MM.1S (cell line): ENCODE data around the gene PDE4B.

Source experiments
- DNase-seq: peaks from one replicate; pipeline ENCODE4 v3.0.0-alpha.2; 2015
- H2AFZ ChIP-seq: fragments of 300-600 bp; sonication (generic); 2 replicates; pipeline ENCODE4 v1.6.0; 2016; ENCODE audit warnings: antibody characterized with exemption, low read length
- H3F3A ChIP-seq: fragments of 300-600 bp; sonication (generic); 2 replicates; pipeline ENCODE4 v1.6.1; 2016; ENCODE audit warnings: mild to moderate bottlenecking, antibody characterized with exemption, low read length, moderate library complexity, mixed read lengths; ENCODE audit not compliant: insufficient read depth
- H3K27ac ChIP-seq: fragments of 300-600 bp; sonication (generic); 2 replicates; pipeline ENCODE4 v1.5.1; 2016; ENCODE audit warnings: mild to moderate bottlenecking, low read length
- H3K27me3 ChIP-seq: fragments of 300-600 bp; sonication (generic); replicated peaks from 2 replicates; pipeline ENCODE4 v1.6.0; 2016; ENCODE audit warnings: low read length; ENCODE audit not compliant: insufficient read depth
- H3K36me3 ChIP-seq: fragments of 300-600 bp; sonication (generic); replicated peaks from 2 replicates; pipeline ENCODE4 v1.6.1; 2016; ENCODE audit warnings: mild to moderate bottlenecking, low read length, mixed read lengths; ENCODE audit not compliant: insufficient read depth
- H3K4me1 ChIP-seq: fragments of 300-600 bp; sonication (generic); 2 replicates; pipeline ENCODE4 v1.6.1; 2016; ENCODE audit warnings: low read length, mixed read lengths
- H3K4me2 ChIP-seq: fragments of 300-600 bp; sonication (generic); 2 replicates; pipeline ENCODE4 v1.6.0; 2016; ENCODE audit warnings: low read depth, low read length
- H3K4me3 ChIP-seq: fragments of 300-600 bp; sonication (generic); 2 replicates; pipeline ENCODE4 v1.5.1; 2016; ENCODE audit warnings: low read length, mixed read lengths
- H3K79me2 ChIP-seq: fragments of 300-600 bp; sonication (generic); 2 replicates; pipeline ENCODE4 v1.6.1; 2016; ENCODE audit warnings: mixed run types, low read length, mixed read lengths
- H3K9ac ChIP-seq: fragments of 300-600 bp; sonication (generic); 2 replicates; pipeline ENCODE4 v1.6.1; 2016; ENCODE audit warnings: low read length, mixed read lengths
- H3K9me2 ChIP-seq: fragments of 300-600 bp; sonication (generic); replicated peaks from 2 replicates; pipeline ENCODE4 v1.6.1; 2016; ENCODE audit warnings: mild to moderate bottlenecking, low read length, mixed read lengths; ENCODE audit not compliant: insufficient read depth
- H3K9me3 ChIP-seq: fragments of 300-600 bp; sonication (generic); replicated peaks from 2 replicates; pipeline ENCODE4 v1.6.1; 2016; ENCODE audit warnings: mild to moderate bottlenecking, low read length, mixed read lengths; ENCODE audit not compliant: insufficient read depth
- H4K20me1 ChIP-seq: fragments of 300-600 bp; sonication (generic); 2 replicates; pipeline ENCODE4 v1.6.1; 2016; ENCODE audit warnings: mild to moderate bottlenecking, low read length, moderate library complexity, mixed read lengths; ENCODE audit not compliant: insufficient read depth
- CTCF ChIP-seq: fragments of 300-600 bp; sonication (generic); IDR thresholded peaks from 2 replicates; pipeline ENCODE4 v1.5.1; 2016; ENCODE audit warnings: antibody characterized with exemption, low read length, mixed read lengths
- EZH2 ChIP-seq: fragments of 300-600 bp; sonication (generic); optimal IDR thresholded peaks from 2 replicates; pipeline ENCODE3; 2017; ENCODE audit warnings: low read depth, mild to moderate bottlenecking, antibody characterized with exemption, low read length, mixed read lengths
- EZH2phosphoT487 ChIP-seq: fragments of 300-600 bp; sonication (generic); IDR thresholded peaks from 2 replicates; pipeline ENCODE4 v1.6.1; 2018; ENCODE audit warnings: antibody characterized with exemption, low read length

PDE4B gene

GRCh38 chr1:65983500-65983899 is 190.8 kb downstream of the PDE4B start:
- H3K4me1 ChIP-seq = no peaks in the 10 kb centered on the region
- H3K9me3 ChIP-seq = no peaks in the 10 kb centered on the region
- H3K4me2 ChIP-seq = no peak overlapping the region
- H3K9me2 ChIP-seq = no peaks in the 10 kb centered on the region
- no peak overlapping the region for H3K4me3 ChIP-seq
- no peaks in the 10 kb centered on the region for H3F3A ChIP-seq
- TF ChIP-seq EZH2phosphoT487 (no peak), EZH2 (no peak), CTCF (no peak)
- H3K27ac ChIP-seq = no peak overlapping the region
- no peak overlapping the region for H3K9ac ChIP-seq
- H4K20me1 ChIP-seq = no peaks in the 10 kb centered on the region
- H3K79me2 ChIP-seq = no peaks in the 10 kb centered on the region
- H3K27me3 ChIP-seq = no peaks in the 10 kb centered on the region
- H3K36me3 ChIP-seq = no peaks in the 10 kb centered on the region
- H2AFZ ChIP-seq = no peak overlapping the region
- DNase-seq = no peak

- TF ChIP-seq EZH2phosphoT487 (no peak), CTCF (no peak), EZH2 (no peak)
- Histone ChIP-seq H3K9me3 (no peaks in the 10 kb centered on the region), H3K9ac (no peak overlapping the region), H3K9me2 (no peaks in the 10 kb centered on the region), H3K36me3 (no peaks in the 10 kb centered on the region), H3K4me2 (no peak overlapping the region), H2AFZ (no peak overlapping the region), H3F3A (no peaks in the 10 kb centered on the region), H3K4me1 (no peaks in the 10 kb centered on the region), H3K79me2 (no peaks in the 10 kb centered on the region), H4K20me1 (no peaks in the 10 kb centered on the region), H3K27ac (no peak overlapping the region), H3K27me3 (no peaks in the 10 kb centered on the region), H3K4me3 (no peak overlapping the region)
- DNase-seq = no peak
These were observed 192.8 kb downstream of the PDE4B start for GRCh38 chr1:65985393-65986066.

GRCh38 chr1:65986146-65986545 is 193.5 kb downstream of the PDE4B start:
- no peaks in the 10 kb centered on the region for H3K4me1 ChIP-seq
- H3K79me2 ChIP-seq = no peaks in the 10 kb centered on the region
- H3K9ac ChIP-seq = no peak overlapping the region
- no peak overlapping the region for H3K4me2 ChIP-seq
- no peak overlapping the region for H2AFZ ChIP-seq
- H3F3A ChIP-seq = no peaks in the 10 kb centered on the region
- H3K36me3 ChIP-seq = no peaks in the 10 kb centered on the region
- no peak for DNase-seq
- no peak overlapping the region for H3K4me3 ChIP-seq
- no peaks in the 10 kb centered on the region for H4K20me1 ChIP-seq
- H3K27ac ChIP-seq = no peak overlapping the region
- no peak for TF ChIP-seq CTCF
- TF ChIP-seq EZH2phosphoT487 = no peak
- TF ChIP-seq EZH2 = no peak
- H3K9me2 ChIP-seq = no peaks in the 10 kb centered on the region
- H3K27me3 ChIP-seq = no peaks in the 10 kb centered on the region
- no peaks in the 10 kb centered on the region for H3K9me3 ChIP-seq
